Measurements from ENCODE around the gene IFNB1.

IFNB1 gene

GRCh38 chr9:21078702-21079101 is 960 bp upstream of the IFNB1 start:
- H3K4me3 ChIP-seq (ENCODE audit: low read length), result no peak overlapping the region
- no peak for DNase-seq (ENCODE audit: low read depth, low spot score)

GRCh38 chr9:21075484-21075883 is 2.3 kb downstream of the IFNB1 start:
- DNase-seq (ENCODE audit: low read depth, low spot score), result no peak
- H3K4me3 ChIP-seq (ENCODE audit: low read length), result no peak overlapping the region

GRCh38 chr9:21070906-21071305 is 6.8 kb downstream of the IFNB1 start:
- H3K4me3 ChIP-seq (ENCODE audit: low read length), result no peak overlapping the region
- no peak for DNase-seq (ENCODE audit: low read depth, low spot score)

GRCh38 chr9:21070171-21070571 is 7.6 kb downstream of the IFNB1 start:
- no peak for DNase-seq (ENCODE audit: low read depth, low spot score)
- no peak overlapping the region for H3K4me3 ChIP-seq (ENCODE audit: low read length)

- peak; percentile 76 for DNase-seq (ENCODE audit: low read depth, low spot score)
- H3K4me3 ChIP-seq (ENCODE audit: low read length), result no peak overlapping the region
Measured at GRCh38 chr9:21060919-21061561, 16.7 kb downstream of the IFNB1 start.

GRCh38 chr9:21056931-21057330 is 20.8 kb downstream of the IFNB1 start:
- no peak for DNase-seq (ENCODE audit: low read depth, low spot score)
- H3K4me3 ChIP-seq (ENCODE audit: low read length), result no peak overlapping the region

GRCh38 chr9:21053851-21054250 is 23.9 kb downstream of the IFNB1 start:
- no peak for DNase-seq (ENCODE audit: low read depth, low spot score)
- H3K4me3 ChIP-seq (ENCODE audit: low read length), result no peak overlapping the region

- H3K4me3 ChIP-seq (ENCODE audit: low read length), result no peak overlapping the region
- no peak for DNase-seq (ENCODE audit: low read depth, low spot score)
Measured at GRCh38 chr9:21047281-21047691, 30.5 kb downstream of the IFNB1 start.

- no peak for DNase-seq (ENCODE audit: low read depth, low spot score)
- no peak overlapping the region for H3K4me3 ChIP-seq (ENCODE audit: low read length)
Measured at GRCh38 chr9:21043841-21044240, 33.9 kb downstream of the IFNB1 start.

GRCh38 chr9:21042466-21042865 is 35.3 kb downstream of the IFNB1 start:
- no peak for DNase-seq (ENCODE audit: low read depth, low spot score)
- H3K4me3 ChIP-seq (ENCODE audit: low read length), result no peak overlapping the region

GRCh38 chr9:21039302-21039701 is 38.4 kb downstream of the IFNB1 start:
- H3K4me3 ChIP-seq (ENCODE audit: low read length), result no peak overlapping the region

GRCh38 chr9:21037278-21037677 is 40.5 kb downstream of the IFNB1 start:
- no peak for DNase-seq (ENCODE audit: low read depth, low spot score)
- no peak overlapping the region for H3K4me3 ChIP-seq (ENCODE audit: low read length)

More at GRCh38 chr9:21039302-21039701, 38.4 kb downstream of the IFNB1 start:
- no peak for DNase-seq (ENCODE audit: low read depth, low spot score)

- DNase-seq (ENCODE audit: low read depth, low spot score), result no peak
- peak overlapping the region; percentile 55 for H3K4me3 ChIP-seq (ENCODE audit: low read length)
Measured at GRCh38 chr9:21031808-21032183, 45.9 kb downstream of the IFNB1 start.

GRCh38 chr9:21031091-21031807 is 46.5 kb downstream of the IFNB1 start, which contains the start of gene HACD4:
Gene HACD4 (minus strand): TSS chr9:21031640. CDS start chr9:21031590, 50 bp downstream.
- peak within 1 kb of the TSS; percentile 55 for H3K4me3 ChIP-seq (ENCODE audit: low read length)
- peak; percentile 24 for DNase-seq (ENCODE audit: low read depth, low spot score)

- DNase-seq (ENCODE audit: low read depth, low spot score), result no peak
Measured at GRCh38 chr9:21030389-21031035, 47.2 kb downstream of the IFNB1 start.

GRCh38 chr9:21029661-21030060 is 48.1 kb downstream of the IFNB1 start:
- no peak for DNase-seq (ENCODE audit: low read depth, low spot score)
- H3K4me3 ChIP-seq (ENCODE audit: low read length), result no peak overlapping the region

More at GRCh38 chr9:21030389-21031035, 47.2 kb downstream of the IFNB1 start:
- H3K4me3 ChIP-seq (ENCODE audit: low read length), result peak overlapping the region; percentile 55

- no peak for DNase-seq (ENCODE audit: low read depth, low spot score)
- H3K4me3 ChIP-seq (ENCODE audit: low read length), result no peak overlapping the region
Measured at GRCh38 chr9:21028466-21028865, 49.3 kb downstream of the IFNB1 start.

GRCh38 chr9:21027295-21027694 is 50.4 kb downstream of the IFNB1 start:
- H3K4me3 ChIP-seq (ENCODE audit: low read length), result no peak overlapping the region
- no peak for DNase-seq (ENCODE audit: low read depth, low spot score)

All from Jurkat, Clone E6-1 (cell line).